HUES64 (cell line): ENCODE data around the gene NCF4. TPM values are rescaled to one million over a fixed set of nuclear protein-coding genes. Genes with fewer than 3 reads are reported as not detected.

Source experiments
- H3K27ac ChIP-seq: 2 replicates; pipeline ENCODE4 v1.7.0; 2013; ENCODE audit warnings: low read depth, low read length, inconsistent platforms
- H3K27me3 ChIP-seq: 2 replicates; pipeline ENCODE4 v1.6.1; 2013; ENCODE audit warnings: mild to moderate bottlenecking, low read length; ENCODE audit not compliant: insufficient read depth
- H3K36me3 ChIP-seq: 2 replicates; pipeline ENCODE4 v1.6.1; 2013; ENCODE audit warnings: mild to moderate bottlenecking, low read length; ENCODE audit not compliant: insufficient read depth
- H3K4me1 ChIP-seq: 2 replicates; pipeline ENCODE4 v1.6.1; 2013; ENCODE audit warnings: mild to moderate bottlenecking, low read length, moderate library complexity; ENCODE audit not compliant: insufficient read depth
- H3K4me3 ChIP-seq: 2 replicates; pipeline ENCODE4 v1.5.1; 2013; ENCODE audit warnings: mild to moderate bottlenecking, low read length, moderate library complexity
- H3K9ac ChIP-seq: 2 replicates; pipeline ENCODE4 v1.6.1; 2013; ENCODE audit warnings: mild to moderate bottlenecking, low read depth, low read length
- H3K9me3 ChIP-seq: 2 replicates; pipeline ENCODE4 v1.6.1; 2013; ENCODE audit warnings: low read depth, low read length; ENCODE audit not compliant: insufficient read depth
- WGBS: fragments of 150-250, 120-280 bp; methylation state at CpG from one replicate; pipeline ENCODE4 v1.1.7; 2013; ENCODE audit warnings: missing lambda C conversion rate; 5-methylcytosine and 5-hydroxymethylcytosine counted together
- polyA plus RNA-seq, 2 experiments: library from polyadenylated mRNA; stranded (reverse); fragments of 50-300 nt; gene quantifications; one replicate each; pipeline ENCODE4 v1.2.3, GENCODE V29; 2013

The NCF4 gene
- not detected for polyA plus RNA-seq (2013, experiment 1 of 2)
- polyA plus RNA-seq (2013, experiment 2 of 2): not detected

- Histone ChIP-seq H3K27ac (no peak within 1 kb of the TSS), H3K9ac (no peak within 1 kb of the TSS), H3K27me3 (peaks cover 25% of the 10 kb centered on the region), H3K9me3 (no peaks in the 10 kb centered on the region), H3K4me1 (no peaks in the 10 kb centered on the region), H3K36me3 (no peaks in the 10 kb centered on the region), H3K4me3 (no peak within 1 kb of the TSS)
- 92% methylated on average over 17 of the region's 17 CpGs for WGBS
These were observed at the start of gene NCF4 for GRCh38 chr22:36860821-36861659. Gene NCF4, plus strand, starts transcription at chr22:36861006. Its CDS starts 166 bp downstream, at chr22:36861172.

GRCh38 chr22:36811094-36811800, 49.6 kb upstream of the NCF4 start:
- Histone ChIP-seq H3K4me1 (peaks cover 13% of the 10 kb centered on the region), H3K4me3 (no peak overlapping the region), H3K27ac (no peak overlapping the region), H3K9ac (no peak overlapping the region), H3K36me3 (no peaks in the 10 kb centered on the region), H3K27me3 (peaks cover 28% of the 10 kb centered on the region), H3K9me3 (no peaks in the 10 kb centered on the region)
- WGBS: 100% methylated on average over 2 of the region's 3 CpGs

GRCh38 chr22:36814801-36815200, 46.0 kb upstream of the NCF4 start:
- Histone ChIP-seq H3K27me3 (peaks cover 64% of the 10 kb centered on the region), H3K36me3 (no peaks in the 10 kb centered on the region), H3K4me1 (peaks cover 3% of the 10 kb centered on the region; the same call in 1 of the 2 replicates), H3K27ac (no peak overlapping the region), H3K9ac (no peak overlapping the region), H3K9me3 (no peaks in the 10 kb centered on the region), H3K4me3 (no peak overlapping the region)
- 83% methylated on average over 10 of the region's 10 CpGs for WGBS

- Histone ChIP-seq H3K27me3 (peaks cover 69% of the 10 kb centered on the region), H3K9me3 (no peaks in the 10 kb centered on the region), H3K4me1 (peaks cover 3% of the 10 kb centered on the region; the same call in 1 of the 2 replicates), H3K9ac (no peak overlapping the region), H3K36me3 (no peaks in the 10 kb centered on the region), H3K4me3 (peak overlapping the region; percentile 61), H3K27ac (no peak overlapping the region)
- WGBS: 50% methylated on average over 8 of the region's 8 CpGs
These were observed 45.1 kb upstream of the NCF4 start for GRCh38 chr22:36815558-36816338.

GRCh38 chr22:36816339-36816635, 44.5 kb upstream of the NCF4 start:
- Histone ChIP-seq H3K4me3 (peak overlapping the region; percentile 61), H3K27me3 (peaks cover 69% of the 10 kb centered on the region), H3K4me1 (peaks cover 3% of the 10 kb centered on the region; the same call in 1 of the 2 replicates), H3K9me3 (no peaks in the 10 kb centered on the region), H3K9ac (peak overlapping the region; percentile 35; the same call in 1 of the 2 replicates), H3K27ac (no peak overlapping the region), H3K36me3 (no peaks in the 10 kb centered on the region)
- WGBS: 3% methylated on average over 12 of the region's 12 CpGs

- H3K9ac ChIP-seq: peak within 1 kb of the TSS; percentile 35; the same call in 1 of the 2 replicates
- peak within 1 kb of the TSS; percentile 61 for H3K4me3 ChIP-seq
These were observed 43.9 kb upstream of the NCF4 start, which contains the start of gene PVALB for GRCh38 chr22:36816636-36817524. Gene PVALB, minus strand, starts transcription at chr22:36817035. Its CDS starts 30 bp downstream, at chr22:36817005.

GRCh38 chr22:36817525-36817848, 43.3 kb upstream of the NCF4 start:
- H3K9ac ChIP-seq: no peak overlapping the region
- peaks cover 69% of the 10 kb centered on the region for H3K27me3 ChIP-seq
- H3K36me3 ChIP-seq: no peaks in the 10 kb centered on the region
- peaks cover 6% of the 10 kb centered on the region; the same call in 1 of the 2 replicates for H3K4me1 ChIP-seq
- H3K4me3 ChIP-seq: peak overlapping the region; percentile 61
- H3K27ac ChIP-seq: no peak overlapping the region
- H3K9me3 ChIP-seq: no peaks in the 10 kb centered on the region
- 41% methylated on average over 5 of the region's 5 CpGs for WGBS

More at GRCh38 chr22:36816636-36817524, 43.9 kb upstream of the NCF4 start, which contains the start of gene PVALB:
- Histone ChIP-seq H3K9me3 (no peaks in the 10 kb centered on the region), H3K4me1 (peaks cover 3% of the 10 kb centered on the region; the same call in 1 of the 2 replicates), H3K36me3 (no peaks in the 10 kb centered on the region), H3K27me3 (peaks cover 69% of the 10 kb centered on the region), H3K27ac (no peak within 1 kb of the TSS)
- 2% methylated on average over 75 of the region's 75 CpGs for WGBS

GRCh38 chr22:36818010-36818642, 42.7 kb upstream of the NCF4 start:
- H3K4me1 ChIP-seq: peaks cover 12% of the 10 kb centered on the region; the same call in 1 of the 2 replicates
- no peaks in the 10 kb centered on the region for H3K9me3 ChIP-seq
- H3K9ac ChIP-seq: no peak overlapping the region
- no peak overlapping the region for H3K27ac ChIP-seq
- WGBS: 82% methylated on average over 6 of the region's 6 CpGs
- no peaks in the 10 kb centered on the region for H3K36me3 ChIP-seq
- peaks cover 69% of the 10 kb centered on the region for H3K27me3 ChIP-seq
- H3K4me3 ChIP-seq: no peak overlapping the region

- 41% methylated on average over 8 of the region's 9 CpGs for WGBS
- Histone ChIP-seq H3K9ac (no peak overlapping the region), H3K36me3 (no peaks in the 10 kb centered on the region), H3K27me3 (peaks cover 62% of the 10 kb centered on the region), H3K4me1 (peaks cover 16% of the 10 kb centered on the region; the same call in 1 of the 2 replicates), H3K9me3 (no peaks in the 10 kb centered on the region), H3K4me3 (no peak overlapping the region), H3K27ac (no peak overlapping the region)
These were observed 41.7 kb upstream of the NCF4 start for GRCh38 chr22:36819112-36819511.

GRCh38 chr22:36822581-36822980, 38.2 kb upstream of the NCF4 start:
- no peak overlapping the region for H3K4me3 ChIP-seq
- H3K36me3 ChIP-seq: no peaks in the 10 kb centered on the region
- 52% methylated on average over 6 of the region's 6 CpGs for WGBS
- no peaks in the 10 kb centered on the region for H3K9me3 ChIP-seq
- peaks cover 13% of the 10 kb centered on the region; the same call in 1 of the 2 replicates for H3K4me1 ChIP-seq
- H3K27me3 ChIP-seq: peaks cover 27% of the 10 kb centered on the region
- H3K27ac ChIP-seq: no peak overlapping the region; the same call in 1 of the 2 replicates
- no peak overlapping the region for H3K9ac ChIP-seq
